MM.1S (cell line): ENCODE results near the gene SCN2A.

ENCODE experiments used
- CTCF ChIP-seq: fragments of 300-600 bp; sonication (generic); IDR thresholded peaks from 2 replicates; pipeline ENCODE4 v1.5.1; 2016; ENCODE audit warnings: antibody characterized with exemption, low read length, mixed read lengths
- EZH2 ChIP-seq: fragments of 300-600 bp; sonication (generic); optimal IDR thresholded peaks from 2 replicates; pipeline ENCODE3; 2017; ENCODE audit warnings: low read depth, mild to moderate bottlenecking, antibody characterized with exemption, low read length, mixed read lengths
- EZH2phosphoT487 ChIP-seq: fragments of 300-600 bp; sonication (generic); IDR thresholded peaks from 2 replicates; pipeline ENCODE4 v1.6.1; 2018; ENCODE audit warnings: antibody characterized with exemption, low read length

- TF ChIP-seq CTCF, result no peak
- no peak for TF ChIP-seq EZH2
- no peak for TF ChIP-seq EZH2phosphoT487
Measured at GRCh38 chr2:165369131-165369897, 130.1 kb downstream of the SCN2A start.
